GM12801 (cell line): ENCODE data around the gene ELL.

Experiments
- CTCF ChIP-seq: IDR thresholded peaks from one replicate; pipeline ENCODE4 v1.5.1; 2011; ENCODE audit warnings: control low read depth; ENCODE audit not compliant: insufficient read length; ENCODE audit errors: extremely low read depth

ELL gene

DNA sequence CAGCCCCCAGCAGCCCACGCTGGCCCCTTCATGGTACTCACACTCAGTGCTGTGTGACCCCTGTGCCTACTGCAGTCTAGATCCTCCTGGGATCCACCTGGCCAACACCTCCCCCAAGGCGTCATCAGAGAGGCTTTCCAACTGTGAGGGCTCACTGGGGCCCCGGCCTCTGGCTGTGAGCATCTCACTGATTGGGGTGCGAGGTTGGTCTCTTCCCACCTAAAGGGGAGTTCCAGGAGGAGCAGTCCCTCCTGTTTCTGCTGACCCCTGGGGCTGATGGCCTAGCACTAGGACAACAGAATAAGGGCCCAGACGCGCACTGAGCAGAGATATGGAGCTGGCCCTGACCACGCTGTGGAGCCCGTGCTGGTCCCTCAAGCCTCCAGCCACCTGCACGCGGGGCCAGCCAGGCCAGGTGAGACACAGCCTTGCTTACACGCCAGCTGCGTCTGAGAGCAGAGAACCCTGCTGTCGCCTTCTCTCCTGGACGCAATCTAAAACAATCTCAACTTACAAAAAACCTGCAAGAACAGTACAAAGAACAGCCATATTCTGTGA is 32.2 kb downstream of the ELL start:
- TF ChIP-seq CTCF: no peak

DNA sequence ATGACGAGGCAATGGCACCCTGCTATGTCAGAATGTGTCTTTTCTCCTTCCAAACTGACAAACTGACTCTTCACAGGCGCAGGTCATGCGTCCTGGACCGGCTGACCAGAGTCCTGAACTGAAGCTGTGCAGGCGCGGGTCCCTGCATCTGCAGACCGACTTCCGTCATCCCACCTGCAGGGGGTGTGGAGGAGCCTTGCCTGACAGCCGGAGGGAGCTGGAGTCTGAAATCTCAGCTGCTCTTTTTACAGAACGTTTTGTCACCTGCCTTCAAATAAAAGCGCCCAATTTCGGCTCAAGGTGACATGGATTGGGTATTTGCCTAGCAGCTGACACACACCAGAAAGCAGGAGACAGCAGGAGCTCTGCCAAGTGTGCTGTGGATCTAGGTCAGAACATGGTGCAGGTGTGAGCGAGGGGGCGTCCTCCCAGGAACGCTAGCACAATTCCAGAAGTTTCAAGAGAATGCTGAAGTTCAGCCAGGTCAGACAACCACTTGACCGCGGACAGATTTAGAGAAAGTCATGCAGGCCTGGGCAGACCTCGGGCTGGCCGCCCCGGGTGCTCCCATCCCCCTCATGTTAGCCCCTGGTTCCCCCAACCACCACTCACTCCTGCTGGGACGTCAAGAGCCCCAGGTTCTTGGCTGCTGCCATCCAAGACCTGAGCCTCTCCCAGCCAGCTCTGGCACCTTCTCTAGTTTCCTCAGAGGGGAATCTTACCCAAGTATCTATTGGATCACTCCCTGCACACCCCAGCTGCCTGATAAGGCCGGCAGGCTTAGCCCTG is 32.8 kb downstream of the ELL start:
- TF ChIP-seq CTCF: no peak

DNA sequence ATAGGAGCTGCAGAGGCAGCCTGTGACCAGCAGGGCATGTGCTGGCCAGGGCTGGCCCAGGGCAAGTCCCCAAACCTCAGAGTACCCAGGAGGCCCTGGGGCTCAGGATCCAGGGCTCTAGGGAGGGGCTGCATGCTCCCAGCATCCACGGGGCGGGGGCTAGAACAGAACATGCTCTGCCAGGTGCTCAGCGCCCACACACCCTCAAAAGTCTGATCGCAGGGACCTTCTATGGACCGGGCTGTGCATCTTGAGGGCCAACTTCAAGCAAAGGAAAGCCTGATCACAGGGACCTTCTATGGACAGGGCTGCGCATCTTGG is 33.5 kb downstream of the ELL start:
- no peak for TF ChIP-seq CTCF

DNA sequence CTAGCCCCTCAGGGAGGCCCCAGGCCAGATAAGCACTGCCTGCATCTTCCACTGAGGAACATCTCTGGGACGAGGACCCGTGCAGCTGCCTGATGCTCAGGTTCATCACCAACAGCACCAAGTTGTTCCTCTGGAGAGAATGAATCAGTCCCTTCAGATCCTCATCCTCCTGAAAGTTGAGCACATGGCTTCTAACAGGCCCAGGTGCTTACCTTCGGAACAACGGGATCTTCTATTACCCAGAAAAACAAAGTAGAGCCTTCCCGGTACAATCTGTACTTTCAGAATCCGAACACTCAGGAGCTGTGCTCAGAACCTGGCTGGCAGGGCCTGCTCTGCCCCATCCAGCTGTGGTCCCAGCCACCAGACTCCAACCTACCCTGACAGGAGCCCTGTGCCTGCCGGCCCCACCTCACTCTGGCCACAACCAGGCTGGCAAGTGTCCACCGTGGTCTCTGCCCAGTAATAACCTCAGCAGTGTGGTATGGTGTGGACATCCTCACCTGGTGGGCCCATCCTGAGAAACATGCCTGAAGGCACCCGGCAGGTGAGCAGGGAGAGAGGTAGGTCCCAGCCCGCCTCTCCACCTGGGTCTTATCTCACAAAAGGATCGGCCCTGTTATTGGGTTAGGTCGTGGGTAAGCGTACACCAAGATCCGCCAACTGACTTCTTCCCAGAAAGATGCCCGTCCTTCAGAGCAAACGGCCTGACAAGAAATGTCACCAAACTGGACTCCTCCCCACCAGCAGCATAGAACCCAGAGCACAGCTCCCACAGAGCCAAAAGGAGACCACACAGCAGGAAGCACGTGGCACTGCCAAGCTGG is 34.1 kb downstream of the ELL start:
- TF ChIP-seq CTCF: no peak

DNA sequence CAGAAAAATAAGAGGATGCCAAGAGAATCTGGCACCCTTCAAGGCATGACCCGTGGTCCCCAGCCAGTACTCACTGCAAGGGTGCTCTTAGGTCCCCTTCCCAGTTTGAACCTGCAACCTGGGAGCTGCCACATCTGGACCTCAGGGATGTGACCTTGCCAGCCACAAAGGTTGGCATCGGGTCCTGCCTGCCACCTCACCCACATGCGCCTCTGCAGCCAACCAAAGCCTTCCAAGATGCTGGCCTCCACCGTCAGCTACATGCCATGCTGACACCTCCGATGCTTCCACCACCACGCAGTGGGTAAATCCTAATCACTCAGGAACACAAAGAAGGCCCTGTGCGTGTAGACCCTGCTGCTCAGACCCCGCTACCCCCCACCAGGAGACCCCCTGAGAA is 35.1 kb downstream of the ELL start:
- no peak for TF ChIP-seq CTCF

- no peak for TF ChIP-seq CTCF
Measured at GRCh38 chr19:18484992-18485391, 36.9 kb downstream of the ELL start.

DNA sequence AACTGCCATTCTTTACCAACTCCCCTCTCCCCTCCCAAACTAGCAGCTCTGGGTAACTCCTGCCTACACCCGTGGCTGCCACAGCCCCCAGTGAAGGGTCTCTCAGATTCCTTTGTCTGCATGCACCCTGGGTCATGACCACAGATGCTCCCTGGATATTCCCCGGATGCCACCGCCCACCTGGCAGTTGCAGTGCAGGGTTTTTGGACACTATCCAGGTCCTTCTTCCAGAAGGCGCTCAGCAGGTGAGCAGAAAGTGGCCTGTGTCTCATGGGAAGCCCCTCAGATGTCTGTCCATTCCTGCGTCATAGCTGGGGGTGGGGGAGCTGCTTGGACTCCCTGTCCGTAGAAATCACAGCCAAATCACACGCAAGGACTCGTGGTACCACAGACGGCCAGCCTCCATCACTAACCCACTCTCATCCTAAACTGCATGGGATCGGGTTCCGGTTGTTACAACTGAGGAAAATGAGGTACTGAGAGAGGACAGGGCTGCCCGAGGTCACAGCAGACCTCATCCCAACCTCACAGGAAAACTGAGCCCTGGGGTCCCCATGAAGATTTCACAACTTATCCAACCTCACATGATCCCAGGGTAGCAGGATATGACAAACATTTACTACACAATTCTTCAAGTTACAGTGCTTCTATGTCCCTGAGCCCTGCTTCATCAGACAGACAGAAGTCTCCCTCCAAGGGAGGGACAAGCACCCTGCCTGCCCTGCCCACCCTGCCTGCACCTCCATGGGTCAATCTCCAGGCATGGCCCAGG is 38.6 kb downstream of the ELL start:
- TF ChIP-seq CTCF: no peak
